Endometrium (tissue), 2 donors: ENCODE data around the gene PCCA.
"Not testable (repeated sequence)": the region's sequence is repeated elsewhere in the genome, so short reads cannot be mapped to it uniquely, and the experiment has no call there.

ENCODE experiments used
- FAIRE-seq: peaks from 2 replicates; lab custom pipeline; 2012; peaks lifted over from hg19 to GRCh38; lab: Jason Lieb, UNC
- donor health status: control.
- donor health status: control.

PCCA gene

DNA sequence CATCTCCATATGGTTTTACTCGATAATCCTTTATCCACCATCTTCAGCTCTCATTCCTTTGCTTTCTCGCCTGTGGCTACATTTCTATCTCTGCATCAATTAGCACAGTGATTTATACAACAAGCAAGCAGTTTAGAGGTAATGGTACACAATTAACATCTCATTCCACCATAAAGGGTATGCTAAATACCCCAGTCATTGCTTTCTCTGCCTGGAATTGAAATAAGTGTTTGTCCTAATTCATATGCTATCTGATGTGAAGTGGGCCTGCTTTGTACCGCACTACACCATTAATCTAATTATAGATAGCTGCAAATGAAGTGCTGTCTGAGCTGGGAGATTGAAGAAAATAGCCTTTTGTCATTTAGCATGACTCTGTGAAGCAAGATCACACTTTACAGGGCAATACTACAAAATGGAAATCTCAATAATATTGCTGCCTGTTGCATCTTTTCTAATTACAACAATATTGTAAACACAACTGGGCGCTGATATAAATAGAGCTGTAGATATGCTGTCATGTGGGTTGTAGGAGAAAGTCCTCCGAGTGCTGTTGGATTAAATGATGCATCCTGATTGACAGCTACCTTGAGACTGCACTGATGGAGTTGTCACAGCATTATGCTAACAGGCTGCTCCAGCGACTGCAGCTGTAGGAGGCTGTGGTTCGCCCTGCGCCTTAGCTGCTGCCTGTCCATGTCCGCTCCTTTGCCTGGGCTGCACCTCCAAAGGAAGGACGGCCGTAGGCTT lies 421.5 kb downstream of the PCCA start:
- FAIRE-seq: no peak

DNA sequence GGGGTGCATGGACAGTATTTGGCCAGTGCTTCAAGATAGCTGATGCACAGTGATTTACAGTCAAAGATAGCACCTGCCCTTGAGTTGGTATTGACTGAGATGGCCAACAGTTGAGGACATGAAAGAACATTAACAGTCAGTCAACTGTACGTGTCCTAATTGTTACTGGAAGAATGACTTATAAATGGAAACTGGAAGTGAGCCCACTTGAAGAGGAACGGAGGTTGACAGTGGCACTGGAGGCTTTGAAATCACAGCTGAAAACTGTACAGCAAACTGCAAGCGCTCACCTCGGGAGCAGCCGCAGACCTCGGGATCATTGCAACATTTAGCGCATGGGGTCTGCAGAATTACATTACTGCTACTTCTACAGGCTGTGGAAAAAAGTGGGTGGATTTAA lies 422.6 kb downstream of the PCCA start:
- FAIRE-seq: no peak

DNA sequence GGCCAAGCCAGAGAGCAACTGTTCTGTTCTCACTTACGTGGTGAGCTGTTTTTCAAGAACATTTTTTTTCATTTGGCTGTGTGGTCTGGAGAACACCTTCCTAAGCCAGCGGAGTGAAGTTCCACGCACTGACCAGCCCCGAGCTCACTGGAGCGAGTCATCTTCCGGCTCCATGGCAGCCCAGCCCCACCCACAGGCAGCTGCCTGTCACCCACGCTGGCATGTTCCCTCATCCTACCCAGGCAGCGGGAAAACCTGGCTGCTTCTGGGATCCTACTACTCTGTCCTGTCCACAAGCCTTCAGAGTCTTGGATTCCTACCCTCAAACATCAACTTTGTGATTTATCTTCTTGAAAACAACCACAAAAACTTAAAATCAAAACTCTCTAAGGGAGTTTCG lies 423.5 kb downstream of the PCCA start:
- FAIRE-seq: no peak

DNA sequence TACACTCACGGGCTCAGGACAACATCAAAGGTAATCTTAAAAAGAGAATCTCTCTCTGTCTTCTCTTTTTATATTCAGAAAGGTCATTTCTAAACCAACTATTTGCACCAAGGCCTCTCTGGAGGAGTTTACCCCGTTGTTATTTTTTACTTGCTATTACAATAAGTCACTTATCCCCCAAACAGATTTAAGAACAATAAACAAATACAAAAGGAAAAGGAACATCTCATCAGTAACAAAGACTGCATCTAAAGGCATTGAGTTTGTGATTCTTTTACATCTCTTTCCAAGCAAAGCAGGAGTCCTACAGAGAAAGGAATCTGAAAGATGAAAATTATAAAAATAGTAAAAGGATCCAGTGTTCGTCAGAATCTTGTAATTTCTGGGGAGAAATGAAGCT lies 424.3 kb downstream of the PCCA start:
- FAIRE-seq: no peak

DNA sequence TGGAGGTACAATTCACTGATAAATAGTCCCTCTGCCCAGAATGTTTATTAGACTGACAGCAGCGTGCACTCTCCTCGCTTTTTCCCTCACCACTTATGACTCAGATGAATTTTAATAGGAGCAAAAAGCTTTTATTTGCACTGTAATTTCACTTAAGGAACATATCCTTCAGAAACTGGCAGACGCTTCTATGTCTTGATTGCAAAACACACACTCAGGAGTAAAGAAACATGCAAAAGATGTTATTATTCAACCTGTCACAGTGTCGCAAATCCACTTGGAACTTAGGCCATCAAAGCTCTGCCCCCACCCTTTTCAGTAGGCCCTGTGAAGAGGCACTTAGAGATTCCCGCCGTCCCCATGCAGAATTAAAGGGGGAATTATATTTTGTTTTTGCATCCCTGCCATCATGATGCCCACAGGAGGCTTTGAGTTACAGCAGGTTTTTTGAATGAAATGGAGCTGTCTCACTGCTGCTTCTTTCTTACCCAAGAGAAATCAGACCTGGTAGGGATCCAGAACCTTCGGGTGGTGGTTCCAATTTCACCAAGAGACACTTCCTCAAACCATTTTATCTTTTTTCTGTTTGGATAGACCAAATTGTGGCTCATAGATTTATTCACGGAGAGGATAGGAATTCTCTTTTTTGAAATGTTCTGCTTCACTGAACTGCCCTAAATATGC lies 425.2 kb downstream of the PCCA start:
- FAIRE-seq: no peak

DNA sequence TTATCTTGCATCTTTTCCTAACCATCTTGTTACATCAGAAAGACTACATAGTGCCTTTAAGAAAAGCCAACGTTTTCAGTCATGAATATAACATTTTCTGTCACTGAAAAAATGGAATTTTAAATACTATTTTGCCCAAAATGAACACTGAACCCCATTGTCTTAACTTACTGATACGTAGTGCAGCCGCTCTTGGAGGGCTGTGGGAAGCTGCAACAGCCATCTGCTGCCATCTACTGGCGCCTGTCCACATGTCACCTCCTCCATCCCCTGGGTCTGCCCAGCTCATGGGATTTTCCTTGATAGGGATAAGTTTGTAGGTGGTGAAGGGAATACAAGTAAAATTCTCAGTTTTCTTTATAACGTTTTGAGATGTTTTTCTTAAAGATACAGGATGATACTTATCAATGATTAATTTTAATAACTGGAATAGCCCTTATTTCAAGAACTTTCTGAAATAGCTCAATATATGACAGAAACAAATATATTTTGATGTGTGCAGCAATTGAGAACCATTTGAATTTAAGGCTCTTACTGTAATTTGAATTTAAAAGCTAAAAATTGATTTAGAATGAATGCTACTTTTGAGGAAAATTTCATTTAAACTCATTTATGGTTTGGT lies 426.0 kb downstream of the PCCA start:
- FAIRE-seq: peak; percentile 95

DNA sequence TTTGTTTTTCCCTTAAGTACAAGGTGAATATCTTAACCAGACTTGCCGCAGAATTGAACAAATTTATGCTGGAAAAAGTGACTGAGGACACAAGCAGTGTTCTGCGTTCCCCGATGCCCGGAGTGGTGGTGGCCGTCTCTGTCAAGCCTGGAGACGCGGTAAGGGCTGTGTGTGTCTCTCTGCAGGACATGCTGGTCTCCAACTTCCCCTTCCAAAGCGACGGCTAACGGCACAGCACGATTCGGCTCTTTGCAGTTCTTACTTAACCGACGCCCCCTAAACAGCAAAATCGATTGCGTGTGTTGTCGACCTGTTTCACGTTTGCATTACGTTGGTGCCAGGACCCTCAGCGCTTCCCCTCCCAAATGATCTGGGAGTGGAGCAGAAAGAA lies 426.5 kb downstream of the PCCA start:
- no peak for FAIRE-seq

DNA sequence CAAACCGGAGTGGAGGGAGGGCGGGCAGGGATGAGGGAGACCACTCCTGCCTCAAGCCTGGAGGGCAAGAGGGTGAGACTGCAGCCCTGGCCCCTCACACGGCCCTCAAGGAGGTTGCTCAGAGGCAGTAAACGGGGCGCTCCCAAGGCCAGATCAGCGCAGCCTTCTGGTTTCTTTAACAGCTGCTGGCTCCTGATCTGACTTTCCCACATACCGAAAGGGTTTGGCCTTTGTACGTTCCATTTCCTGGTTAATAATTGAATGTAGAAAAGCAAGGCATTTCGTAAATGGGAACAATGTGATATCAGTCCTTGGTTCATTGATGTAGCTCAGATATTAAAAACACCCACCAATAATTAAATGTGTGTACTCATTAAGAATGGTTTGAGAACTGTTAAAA lies 428.2 kb downstream of the PCCA start:
- no peak for FAIRE-seq

DNA sequence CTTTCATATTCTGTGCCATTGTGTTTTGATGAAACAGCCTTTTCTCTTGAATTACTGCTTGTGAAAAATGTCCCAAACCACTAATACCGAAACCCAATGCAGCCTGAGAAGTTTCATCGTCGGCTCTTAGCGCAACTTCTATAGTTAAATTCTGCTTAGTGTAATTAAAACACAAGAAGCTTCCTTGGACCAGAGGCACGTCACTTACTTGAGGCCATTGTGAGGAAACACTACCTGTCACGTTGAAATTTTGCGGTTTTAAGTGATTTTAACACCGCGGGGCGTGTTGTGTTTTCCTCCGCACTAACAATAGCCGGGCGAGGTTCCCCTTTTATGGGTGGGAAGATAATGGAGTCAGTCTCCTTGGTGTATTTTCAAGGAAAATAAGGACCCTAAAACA lies 428.8 kb downstream of the PCCA start:
- no peak for FAIRE-seq

DNA sequence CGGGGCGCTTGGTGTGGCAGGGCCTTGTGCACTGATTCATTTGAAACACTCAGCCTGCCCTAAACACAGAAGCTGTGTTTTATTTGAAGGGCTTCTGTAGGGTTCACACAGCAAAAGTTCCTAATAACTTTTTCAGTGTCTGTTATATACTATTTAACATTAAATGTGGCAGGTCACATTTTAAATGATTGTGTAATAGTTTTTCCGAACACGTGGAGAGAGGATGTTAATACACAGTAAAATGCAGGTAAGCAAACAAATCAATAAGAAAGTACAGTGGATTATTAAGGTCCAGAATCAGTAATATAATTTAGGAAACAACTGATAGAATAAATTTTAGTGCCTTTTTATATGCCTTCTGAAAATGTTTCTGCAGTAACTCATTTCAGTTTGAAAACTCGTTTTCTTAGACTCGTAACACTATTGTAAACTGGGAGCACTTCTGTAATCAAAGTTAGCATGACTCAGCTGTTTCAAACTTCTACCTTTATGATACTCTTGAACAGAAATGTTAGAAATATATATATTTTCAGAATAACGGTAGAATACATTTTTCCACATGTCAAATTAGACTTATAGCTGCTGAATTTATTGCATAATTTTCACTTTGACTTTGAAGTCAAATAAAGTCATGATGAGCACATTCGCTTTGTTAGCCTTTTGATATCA lies 429.6 kb downstream of the PCCA start:
- FAIRE-seq: no peak

DNA sequence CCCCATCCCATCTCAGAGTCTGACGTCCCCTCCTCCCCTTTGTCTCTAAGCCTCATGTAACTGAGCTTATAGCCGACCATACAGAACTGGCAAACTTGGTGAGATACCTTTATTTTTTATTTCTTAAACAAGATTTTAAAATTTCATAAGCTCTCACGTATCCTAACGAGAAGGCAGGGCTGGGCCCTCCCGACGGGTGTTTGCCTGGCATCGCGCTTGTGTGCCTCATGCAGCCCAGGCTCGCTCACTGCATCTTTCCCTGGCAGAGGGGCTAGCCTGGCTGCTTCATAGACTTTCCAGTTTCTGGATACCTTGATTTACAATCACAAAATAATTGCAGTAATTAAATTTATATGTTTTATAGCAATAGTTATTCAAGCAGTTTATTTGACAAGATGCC lies 430.7 kb downstream of the PCCA start:
- no peak for FAIRE-seq

DNA sequence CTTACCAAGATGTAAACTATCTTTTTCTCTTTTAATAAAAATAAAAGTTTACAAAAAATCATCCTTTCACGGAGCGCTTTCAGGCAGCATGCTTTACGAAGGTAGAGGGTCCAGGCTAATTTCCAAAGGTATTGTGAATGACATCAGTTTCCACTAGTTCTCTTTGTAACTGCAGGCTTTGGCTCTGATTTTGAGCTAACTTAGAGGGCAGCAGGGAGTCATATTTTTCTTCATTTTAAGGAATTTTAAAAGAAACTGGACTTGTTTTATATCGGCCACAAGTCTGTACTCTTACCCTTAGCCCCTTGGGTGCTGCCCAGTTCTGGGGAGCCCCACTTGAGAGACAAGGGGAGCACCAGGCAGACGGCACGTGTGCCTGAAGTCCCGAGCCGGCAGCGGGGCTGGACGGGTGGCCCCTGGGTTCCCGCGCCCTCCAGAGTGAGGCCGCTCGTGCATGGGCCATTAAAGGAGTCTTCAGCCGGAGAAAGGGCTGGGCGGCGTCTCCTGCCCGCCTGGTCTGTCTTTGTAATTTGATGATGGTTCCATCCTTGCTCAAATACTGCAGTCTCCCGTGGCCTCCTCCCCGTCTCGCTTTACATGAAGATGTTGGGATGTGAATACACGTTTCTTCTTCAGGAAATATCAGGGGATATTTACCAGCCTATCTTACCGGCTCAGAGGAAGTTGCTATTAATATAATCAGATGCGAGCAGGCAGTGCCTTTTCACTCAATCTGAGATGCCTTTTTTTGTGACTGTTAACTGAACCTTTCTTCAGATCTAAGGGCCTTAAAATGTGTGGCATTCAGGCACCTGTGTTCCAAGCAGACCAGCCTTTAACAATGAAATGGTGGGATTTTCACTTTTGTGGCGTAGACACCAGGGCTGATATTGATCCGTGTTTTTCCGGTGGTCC lies 432.3 kb downstream of the PCCA start:
- FAIRE-seq: no peak

DNA sequence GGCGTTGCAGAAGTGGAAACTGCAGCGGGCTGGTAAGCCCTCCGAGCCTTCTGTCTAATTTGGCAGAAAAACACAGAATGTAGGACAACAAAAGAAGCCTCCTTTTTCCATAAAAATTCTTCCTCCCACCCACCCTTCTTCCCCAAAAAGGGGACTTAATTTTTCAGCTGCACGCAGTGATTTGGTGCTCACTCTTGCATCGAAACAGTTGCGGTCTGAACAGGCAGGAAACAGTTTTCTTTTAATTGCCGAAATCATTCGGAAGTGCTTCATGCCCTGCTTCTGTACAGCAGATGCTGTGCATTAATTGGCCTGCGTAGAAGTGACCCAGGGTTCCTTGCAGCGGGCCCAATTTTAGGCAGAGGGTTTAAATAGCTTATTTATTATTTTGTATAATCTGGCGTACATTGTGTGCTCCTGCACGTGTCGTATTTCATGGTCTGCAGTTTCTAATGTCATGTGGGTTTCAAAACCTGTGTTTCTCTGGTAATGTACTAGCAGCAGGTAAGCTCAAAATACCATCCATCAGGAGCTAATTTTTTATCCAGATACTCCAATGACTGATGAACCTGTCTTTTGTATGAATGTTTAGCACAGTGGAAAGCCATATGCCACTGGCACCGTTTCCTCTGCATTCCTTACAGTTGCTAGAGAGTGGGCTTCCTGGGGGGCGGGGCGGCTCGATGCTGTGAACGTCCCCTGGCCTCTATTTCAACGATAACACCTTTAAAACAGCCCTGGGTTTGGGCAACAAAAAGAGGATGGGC lies 433.1 kb downstream of the PCCA start:
- no peak for FAIRE-seq

DNA sequence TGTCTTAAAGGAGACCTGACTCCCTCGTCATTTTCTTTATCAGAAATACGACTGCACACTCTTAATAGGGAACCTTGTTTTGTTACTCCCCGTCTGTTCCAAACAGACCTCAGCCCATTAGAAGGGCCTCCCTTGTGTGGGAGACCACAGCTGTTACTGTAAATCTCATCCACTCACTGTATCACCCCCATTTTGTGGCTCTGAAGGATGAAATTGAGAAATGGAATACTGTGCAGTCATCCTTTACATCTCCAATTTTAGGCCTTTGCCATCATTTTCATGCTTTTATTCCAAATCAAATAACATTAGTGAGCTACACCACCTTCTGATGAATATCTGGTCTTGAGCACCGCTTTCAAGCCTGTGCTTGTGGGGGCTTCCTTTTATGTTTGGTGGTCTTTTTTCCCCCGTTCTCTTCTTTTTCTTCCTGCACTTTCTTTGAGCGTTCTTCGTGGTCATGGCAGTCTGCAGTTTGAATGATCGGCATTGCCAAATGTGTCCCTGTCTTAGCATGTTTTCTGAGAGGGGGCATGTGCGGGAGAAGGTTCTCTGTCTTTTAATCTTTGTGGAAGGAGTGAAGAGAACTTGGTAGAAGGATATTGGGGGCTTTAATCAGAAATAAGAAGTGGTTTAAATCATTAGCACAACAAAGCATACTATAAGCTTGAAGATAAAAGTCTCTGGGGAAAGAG lies 433.9 kb downstream of the PCCA start:
- no peak for FAIRE-seq

DNA sequence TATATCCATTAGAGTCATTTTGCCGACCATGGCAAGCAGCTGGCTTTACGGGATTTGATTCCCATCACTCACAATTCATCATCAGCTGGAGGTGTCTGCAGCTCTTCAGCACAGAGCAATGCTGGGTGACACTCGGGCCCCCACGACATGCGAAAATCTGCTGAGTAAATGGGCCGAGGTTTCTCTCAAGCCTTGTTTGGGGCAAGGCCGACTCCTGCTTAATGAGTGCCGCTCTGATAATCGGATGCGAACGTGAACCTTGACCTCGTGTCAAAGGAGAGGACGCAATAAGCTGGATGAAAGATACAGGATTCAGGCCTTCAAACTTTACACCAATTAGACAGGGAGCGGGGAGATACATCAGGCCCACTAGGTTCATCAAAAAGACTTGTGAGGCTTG lies 434.5 kb downstream of the PCCA start:
- FAIRE-seq: no peak

DNA sequence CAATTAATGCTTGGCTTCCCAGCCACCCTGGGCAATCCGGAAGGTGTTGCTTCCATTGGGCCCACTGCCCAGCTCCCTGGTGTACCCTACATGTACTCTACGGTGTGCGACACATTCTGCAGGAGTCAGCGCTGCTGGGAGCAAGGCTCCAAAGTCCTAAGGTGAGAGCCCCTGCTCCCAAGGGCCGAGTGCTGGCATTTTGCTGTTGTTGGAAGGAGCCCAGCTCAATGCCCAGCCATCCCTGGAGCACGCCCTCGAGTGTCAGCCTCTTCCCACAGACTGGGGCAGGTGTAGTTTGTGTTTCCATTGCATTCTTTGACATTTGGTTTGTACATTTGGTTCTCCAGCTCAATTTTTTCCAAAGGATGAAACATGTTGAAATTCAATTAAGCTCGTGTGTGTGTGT lies 435.1 kb downstream of the PCCA start:
- no peak for FAIRE-seq

DNA sequence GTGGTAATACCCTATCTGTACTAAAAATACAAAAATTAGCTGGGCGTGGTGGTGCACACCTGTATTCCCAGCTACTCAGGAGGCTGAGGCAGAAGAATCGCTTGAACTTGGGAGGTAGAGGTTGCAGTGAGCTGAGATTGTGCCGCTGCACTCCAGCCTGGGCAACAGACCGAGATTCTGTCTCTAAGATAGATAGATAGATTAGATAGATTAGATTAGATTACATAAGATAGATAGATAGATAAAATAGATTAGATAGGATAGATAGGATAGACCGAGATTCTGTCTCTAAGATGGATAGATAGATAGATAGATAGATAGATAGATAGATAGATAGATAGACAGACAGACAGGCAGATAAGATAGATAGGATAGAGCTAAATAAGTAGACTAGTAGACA lies 435.8 kb downstream of the PCCA start:
- not testable (repeated sequence) for FAIRE-seq

DNA sequence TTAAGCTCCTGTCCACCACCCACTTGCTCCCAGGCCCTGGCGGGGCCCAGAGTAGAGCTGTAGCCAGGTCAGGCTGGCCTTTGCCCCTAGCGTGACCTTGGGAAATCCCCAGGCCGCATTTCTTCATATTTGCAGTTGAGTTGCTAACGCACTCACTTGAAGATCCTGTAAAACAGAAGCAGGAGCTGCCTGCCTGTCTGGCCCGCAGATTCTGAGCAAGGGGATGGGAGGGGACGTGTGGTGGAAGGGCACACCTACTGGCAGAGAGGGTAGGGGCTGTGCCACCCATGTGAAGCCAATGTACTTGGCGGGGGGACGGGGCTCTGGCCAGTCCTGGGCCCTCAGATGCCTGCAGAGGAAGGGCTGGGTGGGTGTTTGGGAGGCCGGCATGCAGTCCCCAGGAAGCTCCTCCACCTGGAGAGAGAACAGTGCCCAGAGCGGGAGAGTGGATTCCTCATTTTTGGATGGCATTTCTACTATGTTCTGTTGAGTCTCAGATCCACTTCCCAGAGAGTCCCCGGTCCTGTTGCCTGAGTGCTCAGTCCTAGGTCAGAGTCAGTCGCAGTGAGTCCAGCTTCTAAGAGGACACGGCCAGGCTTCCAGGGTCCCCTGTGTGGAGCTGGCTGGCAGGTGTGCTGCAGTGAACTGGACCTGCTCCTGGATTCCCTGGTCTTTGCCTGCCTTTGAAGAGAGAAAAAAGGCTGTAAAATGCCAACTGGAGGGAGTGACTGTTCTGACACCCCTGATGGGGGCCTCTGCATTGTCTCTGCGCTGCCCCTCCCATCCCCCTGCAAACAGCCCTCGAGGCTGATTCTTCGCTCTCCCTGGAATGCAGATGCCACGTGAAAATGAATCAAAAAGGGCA lies 436.8 kb downstream of the PCCA start:
- no peak for FAIRE-seq

DNA sequence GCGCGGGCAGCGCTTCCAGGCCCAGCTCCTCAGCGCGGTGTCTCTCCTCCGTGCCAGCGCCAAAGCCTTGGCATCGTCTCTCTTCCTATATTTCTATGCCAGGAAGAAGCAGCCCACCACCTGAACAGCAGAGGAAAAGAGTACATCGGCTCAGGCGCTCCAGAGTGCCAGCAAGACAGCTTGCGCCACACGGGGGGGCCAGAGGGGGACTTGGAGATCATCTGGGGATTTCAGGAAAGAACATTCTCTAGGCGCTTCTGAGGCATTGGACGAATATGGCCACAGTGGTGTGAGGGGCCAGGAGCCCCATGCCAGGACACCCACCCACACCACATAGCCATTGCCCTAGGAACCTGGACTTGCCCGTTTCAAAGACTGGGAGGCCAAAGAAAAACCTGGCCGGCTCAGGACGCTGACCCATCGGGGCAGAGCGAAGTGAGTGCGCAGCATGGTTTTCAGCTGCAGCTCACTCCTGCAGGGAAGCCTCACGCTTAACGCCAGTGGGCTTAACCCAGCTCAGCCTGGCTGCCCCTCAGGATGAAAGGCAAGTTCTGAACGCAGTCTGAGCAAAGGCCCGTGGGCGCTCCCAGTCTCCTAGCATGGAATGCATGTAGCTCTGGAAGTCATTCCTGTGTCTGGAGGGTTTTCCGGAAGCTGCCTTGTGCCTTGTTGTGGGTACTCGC lies 437.6 kb downstream of the PCCA start:
- no peak for FAIRE-seq
